ENCODE results near the gene SLC5A10.
"Not testable (repeated sequence)": the region's sequence is repeated elsewhere in the genome, so short reads cannot be mapped to it uniquely, and the experiment has no call there.

The SLC5A10 gene

DNA sequence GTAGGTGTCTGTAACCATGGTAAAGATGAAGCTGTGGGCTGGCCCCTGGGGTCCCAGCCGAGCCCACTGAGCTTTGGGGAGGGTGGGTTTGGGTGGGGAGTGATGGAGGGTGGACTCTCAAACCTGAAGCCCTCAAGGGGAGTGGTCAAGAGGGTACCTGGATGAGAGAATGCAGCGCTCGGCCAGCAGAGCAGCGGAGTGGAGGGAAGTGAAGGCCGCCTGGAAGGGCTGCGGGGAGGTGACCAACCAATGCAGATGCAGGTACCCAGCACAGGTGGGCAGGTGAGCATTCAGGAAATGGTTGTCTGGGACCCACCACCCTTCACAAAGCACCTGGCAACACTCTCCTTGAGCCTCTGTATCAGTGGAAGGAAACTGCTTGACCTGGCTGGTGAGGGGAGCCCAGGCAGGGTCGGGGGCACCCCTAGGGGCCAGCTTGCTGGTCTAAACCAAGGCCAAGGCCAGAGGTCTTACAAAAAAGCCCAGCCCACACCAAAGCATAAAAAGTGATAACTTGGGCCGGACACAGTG is 3.4 kb upstream of the SLC5A10 start:
- ATAC-seq: no peak

DNA sequence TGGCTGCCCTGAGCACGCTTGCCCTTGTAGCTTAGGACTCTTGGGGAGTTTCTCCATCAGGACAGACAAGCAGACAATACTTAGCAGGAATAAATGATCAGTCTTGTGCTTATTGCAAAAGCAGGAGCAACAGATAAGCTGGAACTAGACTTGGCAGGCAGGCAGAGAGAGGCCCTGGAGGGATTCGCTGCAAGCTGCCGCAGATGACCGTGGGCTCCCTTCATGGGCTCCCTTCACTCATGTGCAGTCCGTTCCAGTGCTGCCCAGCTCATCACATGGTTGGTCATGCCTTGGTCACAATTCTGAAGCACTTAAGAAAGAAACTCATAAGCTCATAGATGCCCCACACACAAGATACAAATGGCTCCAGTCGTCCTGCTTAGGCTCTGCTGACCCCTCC is 2.4 kb upstream of the SLC5A10 start:
- no peak for ATAC-seq

DNA sequence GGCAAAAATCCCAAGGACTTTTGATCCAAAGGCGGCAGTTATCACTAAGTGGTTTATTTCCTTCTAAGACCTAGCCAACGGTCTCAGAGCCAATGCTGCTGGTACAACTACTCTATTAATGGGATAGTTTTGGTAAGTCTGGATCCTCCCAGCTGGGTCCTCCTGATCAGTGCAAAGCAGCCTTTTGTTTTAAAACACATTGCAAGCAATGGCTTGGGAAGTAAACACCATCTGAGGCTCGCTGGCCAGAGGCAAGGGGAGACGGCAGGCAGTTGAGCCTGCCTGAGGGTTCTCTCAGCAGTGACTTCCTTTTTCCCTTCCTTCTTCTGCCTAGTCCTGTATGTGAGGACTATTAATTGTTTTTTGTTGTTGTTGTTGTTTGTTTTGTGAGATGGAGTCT is 1.6 kb upstream of the SLC5A10 start:
- no peak for ATAC-seq

DNA sequence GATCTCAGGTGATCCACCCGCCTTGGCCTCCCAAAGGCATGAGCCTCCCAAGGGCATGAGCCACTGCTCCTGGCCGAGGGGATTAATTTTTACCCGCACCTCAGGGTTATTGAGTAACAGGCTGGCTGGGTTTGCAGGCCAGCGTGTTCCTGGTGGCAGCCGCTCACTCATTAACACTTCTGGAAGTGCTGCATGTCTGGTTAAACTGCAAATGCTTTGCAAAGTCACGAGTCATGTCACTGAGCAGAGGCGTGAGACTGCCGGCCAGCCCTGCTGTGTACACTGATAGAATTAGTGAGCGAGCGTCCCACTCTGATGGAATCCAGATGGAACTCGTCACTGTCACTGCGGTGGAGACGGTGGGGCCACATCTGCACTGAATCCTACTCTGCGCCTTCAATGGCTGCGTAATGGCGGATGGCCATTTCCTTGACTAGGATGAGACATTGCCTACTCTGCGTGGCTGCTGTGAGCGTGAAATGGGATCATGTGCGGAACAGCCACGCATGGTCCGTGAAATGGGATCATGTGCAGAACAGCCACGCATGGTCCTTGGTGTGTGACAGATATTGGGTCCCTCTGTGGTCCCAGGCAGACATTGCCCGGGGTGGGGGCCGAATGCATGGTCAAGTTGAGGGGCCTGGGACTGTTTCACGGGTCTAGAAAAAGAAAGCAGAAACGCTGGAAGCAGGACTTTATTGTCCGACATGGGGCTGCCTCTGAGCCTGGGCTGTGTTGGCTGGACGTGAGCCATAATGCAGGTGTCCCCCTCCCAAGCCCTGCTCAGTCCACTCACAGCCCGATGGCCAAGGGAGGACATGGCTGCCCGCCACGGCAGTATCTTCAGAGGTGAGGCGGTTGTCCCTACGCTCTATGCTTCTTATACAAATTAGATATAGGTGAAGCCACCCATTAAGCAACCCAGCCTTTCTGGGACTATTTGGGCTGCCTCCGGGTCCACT is 740 bp upstream of the SLC5A10 start:
- ATAC-seq: no peak

DNA sequence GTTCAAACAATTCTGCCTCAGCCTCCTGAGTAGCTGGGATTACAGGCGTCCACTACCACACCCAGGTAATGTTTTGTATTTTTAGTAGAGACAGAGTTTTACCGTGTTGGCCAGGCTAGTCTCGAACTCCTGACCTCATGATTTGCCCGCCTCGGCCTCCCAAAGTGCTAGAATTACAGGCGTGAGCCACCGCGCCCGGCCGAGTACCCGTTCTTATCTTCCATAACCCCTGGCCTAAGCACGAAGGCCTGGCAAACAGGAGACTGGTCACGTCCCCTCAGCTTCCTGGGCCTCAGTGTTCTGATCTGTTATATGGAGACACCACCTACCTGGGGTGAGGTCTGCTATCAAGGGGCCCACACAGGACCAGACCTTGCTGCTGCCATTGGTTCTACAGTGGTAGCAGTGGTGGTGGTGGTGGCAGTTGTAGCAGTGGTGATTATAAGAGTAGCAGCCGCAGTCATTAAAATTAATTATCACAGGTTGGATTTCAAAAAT is 1.3 kb downstream of the SLC5A10 start:
- no peak for ATAC-seq

DNA sequence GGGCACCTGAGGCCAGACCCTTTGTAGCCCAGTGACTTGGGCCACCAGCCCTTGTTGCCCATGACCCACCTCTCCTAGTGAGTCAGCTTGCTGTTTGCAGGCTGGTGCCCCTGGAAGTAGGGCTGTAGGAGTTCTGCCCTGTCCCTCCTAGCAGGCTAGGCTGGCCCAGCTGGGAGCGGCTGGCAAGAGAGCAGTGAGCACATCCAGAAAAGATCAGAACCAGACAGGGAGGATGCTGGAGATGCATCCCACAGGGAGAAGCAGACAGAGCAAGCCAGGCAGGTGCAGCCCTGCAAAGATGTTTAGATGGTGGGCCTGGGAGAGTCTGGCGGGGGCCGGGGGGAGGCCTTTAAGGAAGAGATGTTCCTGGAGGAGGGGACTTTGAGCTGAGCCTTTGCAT is 2.4 kb downstream of the SLC5A10 start:
- no peak for ATAC-seq

DNA sequence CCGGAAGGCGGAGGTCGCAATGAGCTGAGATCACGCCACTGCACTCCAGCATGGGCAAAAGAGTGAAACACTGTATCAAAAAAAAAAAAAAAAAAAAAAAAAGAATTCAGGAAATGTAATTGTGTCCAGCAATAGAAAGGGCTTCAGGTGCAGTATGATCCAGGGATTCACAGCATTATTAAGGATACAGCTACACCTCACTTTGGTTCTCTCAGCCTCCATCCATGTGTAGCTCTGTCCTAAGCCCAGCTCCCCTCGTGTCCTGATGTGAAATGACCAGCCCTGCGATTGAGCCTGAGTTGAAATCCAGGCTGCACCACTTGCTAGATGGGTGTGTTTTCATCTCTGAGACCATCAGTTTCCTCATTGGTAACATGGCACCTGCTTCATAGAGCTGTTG is 3.0 kb downstream of the SLC5A10 start:
- ATAC-seq: no peak

DNA sequence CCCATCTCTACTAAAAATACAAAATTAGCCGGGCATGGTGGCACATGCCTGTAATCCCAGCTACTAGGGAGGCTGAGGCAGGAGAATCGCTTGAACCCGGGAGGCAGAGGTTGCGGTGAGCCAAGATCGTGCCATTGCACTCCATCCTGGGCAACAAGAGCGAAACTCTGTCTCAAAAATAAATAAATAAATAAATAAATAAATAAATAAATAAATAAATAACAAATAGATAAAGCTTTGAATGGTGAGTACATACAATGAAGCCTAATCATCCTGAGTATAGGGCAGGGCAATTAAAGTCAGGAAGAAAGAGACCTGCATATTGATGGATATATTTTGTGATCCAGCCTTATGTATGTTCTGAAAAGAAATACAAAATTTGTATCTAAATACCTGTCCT is 4.1 kb downstream of the SLC5A10 start:
- not testable (repeated sequence) for ATAC-seq

DNA sequence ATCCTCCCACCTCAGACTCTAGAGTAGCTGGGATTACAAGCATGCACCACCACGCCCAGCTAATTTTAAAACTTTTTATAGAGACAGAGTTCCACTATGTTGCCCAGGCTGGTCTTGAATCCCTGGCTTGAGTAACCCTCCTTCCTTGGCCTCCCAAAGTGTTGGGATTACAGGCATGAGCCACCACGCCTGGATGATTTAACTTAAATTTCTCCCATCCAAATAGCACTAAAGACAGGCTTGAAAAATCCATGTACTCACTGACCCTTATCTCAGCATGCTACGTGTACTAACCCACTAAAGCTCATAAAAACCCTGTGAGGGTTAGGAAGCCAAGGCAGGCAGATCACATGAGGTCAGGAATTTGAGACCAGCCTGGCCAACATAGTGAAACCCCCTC is 4.6 kb downstream of the SLC5A10 start:
- no peak for ATAC-seq

DNA sequence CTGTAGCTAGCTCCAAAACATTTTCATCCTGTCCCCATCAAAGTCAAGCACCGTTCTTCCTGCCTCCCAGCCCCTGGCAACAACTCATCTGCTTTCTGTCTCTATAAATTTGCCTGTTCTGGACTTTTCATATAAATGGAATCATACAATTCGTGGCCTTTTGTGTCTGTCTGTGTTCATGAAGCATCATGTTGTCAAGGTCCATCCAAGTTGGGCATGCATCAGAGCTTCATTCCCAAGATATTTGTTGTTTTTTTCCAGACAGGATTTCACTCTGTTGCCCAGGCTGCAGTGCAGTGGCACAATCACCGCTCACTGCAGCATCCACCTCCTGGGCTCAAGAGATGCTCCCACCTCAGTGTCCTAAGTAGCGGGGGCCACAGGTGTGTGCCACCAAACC is 5.9 kb downstream of the SLC5A10 start:
- ATAC-seq: no peak

DNA sequence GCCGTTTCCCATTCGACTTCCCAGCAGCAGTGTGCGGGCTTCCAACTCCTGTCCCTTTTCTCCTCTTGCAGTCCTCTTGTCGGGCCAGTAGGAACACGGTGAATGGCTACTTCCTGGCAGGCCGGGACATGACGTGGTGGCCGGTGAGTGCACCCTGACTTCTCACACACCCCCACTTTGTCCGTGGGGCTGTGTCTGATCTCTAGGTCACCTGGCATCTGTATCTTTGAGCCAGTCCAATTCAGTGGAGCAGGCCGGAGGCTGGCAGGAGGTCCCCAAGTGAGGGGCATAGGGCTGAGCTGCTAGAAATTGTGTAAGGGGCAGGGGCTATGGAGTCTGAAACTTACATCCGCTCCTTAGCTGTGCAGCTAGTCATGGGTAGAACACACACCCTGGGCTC is 6.6 kb downstream of the SLC5A10 start:
- no peak for ATAC-seq

DNA sequence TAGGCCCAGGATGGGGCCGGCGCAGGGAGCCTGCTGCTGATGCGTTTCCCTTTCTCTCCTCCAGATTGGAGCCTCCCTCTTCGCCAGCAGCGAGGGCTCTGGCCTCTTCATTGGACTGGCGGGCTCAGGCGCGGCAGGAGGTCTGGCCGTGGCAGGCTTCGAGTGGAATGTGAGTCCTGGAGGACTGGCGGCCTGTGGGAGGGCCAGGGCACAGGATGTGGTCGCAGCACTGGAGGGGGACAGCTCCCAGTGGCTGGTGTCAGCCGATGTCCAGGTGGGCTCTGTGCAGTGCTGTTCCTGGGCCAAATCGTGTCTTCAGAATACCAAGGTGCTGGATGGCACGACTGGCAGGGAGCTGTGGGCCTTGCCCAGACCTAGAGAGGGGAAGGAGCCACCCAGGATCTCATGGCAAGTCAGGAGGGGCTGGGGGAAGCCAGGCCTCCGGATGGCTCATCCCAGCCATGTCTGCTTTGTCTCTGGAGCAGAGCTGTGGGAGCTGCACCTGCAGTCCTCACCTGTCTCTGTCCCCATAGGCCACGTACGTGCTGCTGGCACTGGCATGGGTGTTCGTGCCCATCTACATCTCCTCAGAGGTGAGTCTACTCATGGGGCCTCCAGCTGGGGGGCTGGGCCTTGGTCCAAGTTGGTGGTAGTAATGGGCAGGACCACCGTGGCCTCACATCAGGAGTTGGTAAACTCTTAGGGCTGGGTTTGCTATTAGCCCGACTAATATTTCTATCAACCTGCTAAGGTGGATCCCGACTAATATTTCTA is 7.3 kb downstream of the SLC5A10 start:
- no peak for ATAC-seq

DNA sequence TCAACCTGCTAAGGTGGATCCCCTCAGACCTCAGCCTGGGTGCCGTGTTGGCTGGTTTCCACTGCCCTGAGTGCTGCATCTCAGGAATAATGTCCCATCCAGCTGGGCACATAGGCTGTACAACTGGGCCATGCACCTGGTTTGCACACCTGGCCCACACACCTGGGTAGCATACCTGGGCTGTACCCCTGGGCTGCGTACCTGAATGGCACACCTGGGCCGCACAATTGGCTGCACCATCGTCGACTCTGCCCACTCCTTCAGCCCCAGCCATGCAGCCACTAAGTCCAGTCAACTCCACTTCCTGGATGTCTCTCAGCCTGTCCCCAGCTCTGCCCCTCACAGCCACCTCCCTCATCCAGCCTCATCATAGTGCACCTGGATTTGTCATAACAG is 7.9 kb downstream of the SLC5A10 start:
- no peak for ATAC-seq

DNA sequence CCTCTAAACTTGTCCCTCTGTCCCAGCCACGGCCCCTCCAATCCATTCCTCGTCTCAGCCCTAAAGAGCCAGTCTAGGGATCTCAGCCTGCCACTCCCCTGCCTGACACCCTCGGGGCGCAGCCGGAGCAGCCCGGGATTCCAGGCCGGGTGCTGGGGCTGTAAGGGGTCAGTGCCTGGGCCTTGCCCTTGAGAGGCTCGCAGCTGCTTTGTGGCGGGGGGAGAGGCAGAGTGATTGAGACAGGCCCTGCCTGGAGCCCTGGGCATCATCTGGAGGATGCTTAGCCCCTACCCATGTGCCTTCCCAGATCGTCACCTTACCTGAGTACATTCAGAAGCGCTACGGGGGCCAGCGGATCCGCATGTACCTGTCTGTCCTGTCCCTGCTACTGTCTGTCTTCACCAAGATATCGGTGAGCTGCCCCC is 8.3 kb downstream of the SLC5A10 start:
- no peak for ATAC-seq

DNA sequence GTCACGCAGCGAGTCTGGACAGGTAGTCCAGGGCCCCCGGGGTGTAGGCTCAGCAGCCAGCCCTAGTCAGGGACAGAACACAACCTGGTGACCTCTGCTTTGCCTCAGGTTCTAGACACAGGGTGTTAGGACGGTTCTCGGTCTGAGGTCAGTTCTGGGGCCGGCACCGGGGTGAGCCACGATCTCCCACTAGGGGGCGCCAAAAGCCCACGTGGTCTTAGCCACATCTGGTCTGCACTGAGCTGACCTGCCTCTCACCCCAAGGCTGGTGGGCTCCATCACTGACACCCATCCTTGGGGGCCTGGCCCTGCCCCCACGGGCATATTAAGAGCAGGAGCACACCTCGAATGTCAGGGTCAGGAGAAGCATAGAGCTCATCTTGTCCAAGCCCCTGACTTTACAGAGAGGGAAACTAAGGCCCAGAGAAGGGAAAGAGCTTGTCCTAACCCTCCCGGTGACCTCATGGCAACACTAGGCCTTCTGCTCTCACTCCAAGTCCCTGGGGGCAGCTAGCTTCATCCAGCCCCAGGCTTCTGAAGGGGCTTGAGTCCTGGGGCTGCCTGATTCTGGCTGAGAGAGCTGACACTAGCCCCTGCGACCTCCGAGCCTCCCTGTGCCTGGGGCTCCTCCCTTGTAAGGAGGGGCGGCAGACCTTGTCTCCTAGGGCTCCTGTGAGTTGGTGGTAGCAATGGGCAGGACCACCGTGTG is 9.0 kb downstream of the SLC5A10 start:
- peak; percentile 68 to 80 for ATAC-seq

DNA sequence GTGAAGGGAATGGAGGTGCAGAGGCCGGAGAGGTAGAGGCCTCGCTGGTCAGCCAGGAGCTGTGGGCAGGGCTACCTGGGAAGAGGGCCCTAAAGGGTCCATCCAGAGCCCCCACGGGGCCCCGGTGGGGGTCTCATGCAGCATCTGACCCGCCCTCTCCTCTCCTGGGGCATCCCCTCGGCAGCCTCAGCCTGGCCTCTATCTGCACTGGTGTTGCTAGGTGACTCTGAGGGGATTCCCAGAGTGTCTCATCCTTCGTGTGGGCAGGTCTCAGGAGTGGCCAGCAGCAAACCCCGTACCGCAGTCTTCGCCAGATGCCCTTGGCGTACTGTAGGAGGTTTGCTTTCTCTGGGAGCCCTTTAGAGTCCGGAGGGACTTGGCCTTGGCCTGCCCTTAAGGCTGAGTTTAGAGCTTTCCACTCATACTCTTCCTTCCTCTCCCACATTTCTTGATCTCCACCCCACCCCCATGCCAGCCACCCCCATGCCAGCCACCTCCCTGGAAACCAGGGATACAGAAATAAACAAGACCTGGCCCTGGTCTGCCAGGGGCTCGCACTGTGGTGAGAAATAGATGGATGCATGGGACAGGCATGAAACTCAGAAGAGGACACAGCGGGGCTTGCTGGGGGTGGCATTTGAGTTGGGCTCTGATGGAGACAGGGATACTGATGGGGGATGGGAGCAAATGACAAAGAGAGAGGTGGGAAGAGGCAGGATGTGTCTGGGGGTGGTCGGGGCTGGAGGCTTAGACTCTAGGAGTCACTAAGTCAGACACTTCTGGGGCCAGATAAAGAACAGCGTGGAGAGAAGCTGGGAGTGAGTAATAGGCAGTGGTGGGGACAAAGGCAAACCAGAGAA is 9.9 kb downstream of the SLC5A10 start:
- ATAC-seq: peak; percentile 75 to 84

DNA sequence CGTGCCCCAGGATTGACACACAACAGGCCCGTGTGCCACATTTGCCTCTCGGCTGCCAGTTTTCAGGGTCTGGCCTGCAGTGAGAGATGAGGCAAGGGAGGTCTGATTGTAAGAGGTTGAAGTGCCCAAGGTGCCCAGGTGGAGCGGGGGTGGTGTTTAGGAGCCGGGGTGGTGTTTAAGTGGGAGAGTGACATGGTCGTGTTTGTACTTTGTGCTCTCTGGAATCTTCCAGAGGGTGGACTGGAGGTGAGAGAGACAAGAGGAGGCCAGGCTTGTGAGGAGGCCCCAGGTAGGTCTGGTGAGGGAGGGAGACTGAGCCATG is 10.5 kb downstream of the SLC5A10 start:
- no peak for ATAC-seq

DNA sequence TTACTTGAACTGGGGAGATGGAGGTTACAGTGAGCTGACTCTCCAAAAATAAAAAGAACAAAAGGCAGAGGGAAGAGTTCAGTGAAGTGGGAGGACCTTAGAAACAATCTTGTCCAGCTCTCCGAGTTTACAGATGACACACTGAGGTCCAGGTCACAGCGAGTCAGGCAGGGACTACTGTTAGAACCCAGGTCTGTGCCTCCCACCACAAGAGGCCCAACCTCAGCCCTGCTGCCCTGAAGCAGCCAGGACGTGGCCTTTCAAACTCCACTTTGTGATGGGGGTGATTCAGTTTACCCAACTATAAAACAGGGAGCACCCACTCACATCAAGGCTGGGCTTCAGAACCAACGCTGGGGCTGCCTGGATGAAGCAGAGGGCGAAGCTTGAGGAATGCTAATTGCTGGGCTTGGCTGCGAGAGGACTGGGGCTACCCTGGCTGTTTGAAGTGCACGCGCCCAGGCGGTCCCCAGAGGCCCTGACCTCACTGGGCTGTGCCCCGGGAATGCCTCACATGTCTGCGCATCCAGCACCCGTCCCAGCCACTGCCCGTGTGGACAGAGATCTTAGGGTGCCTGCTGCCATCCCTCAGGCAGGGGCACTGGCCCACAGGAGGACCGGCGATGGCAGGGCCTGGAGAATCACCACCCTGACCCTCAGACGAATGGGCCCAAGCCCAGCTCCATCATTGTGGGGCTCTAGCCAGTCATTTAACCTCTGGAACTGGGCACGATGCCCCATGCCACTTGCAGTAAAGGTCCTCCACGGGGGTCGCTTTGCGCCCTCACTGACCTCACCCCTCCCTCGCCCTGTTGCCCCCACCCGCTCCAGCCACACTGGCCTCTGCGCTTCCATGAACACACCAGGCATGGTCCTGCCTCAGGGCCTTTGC is 11.4 kb downstream of the SLC5A10 start:
- no peak for ATAC-seq

DNA sequence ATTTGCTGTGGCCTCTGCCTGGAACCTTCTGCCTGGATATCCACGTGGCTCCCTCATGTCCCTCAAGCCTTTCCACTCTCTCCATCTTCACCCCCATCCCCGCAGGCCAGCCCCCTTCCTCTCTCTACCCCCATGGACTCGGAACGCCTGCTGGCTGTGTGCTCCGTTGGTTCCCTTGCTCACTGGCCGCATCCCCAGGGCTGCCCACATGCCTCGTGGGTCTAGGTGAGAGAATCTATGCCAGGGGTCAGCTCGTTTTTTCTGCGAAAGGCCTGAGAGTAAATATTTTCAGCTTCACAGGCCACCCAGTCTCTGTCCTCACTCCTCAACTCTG is 12.0 kb downstream of the SLC5A10 start:
- no peak for ATAC-seq

DNA sequence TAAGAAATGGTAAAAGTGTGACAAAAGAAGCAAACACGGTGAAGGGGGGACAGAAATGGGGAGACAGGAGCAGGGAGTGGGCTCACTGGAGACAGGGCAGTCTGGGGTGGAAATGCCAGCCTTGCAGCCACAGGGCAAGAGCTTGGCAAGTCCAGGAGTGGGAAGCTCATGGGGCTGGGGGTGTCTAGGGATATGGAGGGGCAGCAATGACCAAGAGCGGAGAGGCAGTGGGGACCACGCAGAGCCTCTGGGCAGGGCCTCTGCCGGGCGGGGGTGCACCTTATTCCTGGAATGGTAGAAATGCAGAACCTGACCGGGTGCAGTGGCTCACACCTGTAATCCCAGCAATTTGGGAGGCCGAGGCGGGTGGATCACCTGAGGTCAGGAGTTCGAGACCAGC is 12.6 kb downstream of the SLC5A10 start:
- no peak for ATAC-seq

All from activated CD4-positive, CD25-positive, alpha-beta regulatory T cell treated with anti-CD3 and anti-CD28 coated beads, Interleukin-2, amount 50 U/mL, for 24 hours (primary cell).